ENCODE measurements around the gene SMURF2.

Gene SMURF2

DNA sequence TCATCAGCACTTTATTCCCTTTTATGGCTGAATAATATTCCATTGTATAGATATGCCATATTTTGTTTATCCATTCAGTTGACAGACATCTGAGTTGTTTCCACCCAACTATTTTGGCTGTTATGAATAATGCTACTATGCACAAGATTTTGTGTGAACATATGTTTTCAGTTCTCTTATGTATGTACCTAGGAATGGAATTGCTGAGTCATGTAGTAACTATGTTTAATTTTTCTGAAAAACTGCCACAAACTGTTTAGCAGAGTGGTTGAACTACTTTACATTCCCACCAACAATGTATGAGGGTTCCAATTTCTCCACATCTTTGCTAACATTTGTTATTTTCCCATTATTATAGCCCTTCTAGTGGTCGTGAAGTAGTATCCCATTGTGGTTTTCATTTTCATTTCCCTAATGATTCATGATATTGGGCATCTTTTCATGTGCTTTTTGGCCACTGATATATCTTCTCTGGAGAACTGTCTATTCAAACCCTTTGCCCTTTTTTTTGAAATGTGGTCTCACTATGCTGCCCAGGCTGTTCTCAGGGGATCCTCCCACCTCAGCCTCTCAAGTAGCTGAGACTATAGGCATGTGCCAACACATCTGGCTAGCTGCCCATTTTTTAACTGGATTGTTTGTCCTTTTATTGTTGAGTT is 26.3 kb downstream of the SMURF2 start:
- no peak overlapping the region for H3K4me3 ChIP-seq (ENCODE audit: low read depth, low read length)
- no peak overlapping the region for H3K27ac ChIP-seq
- no peak overlapping the region for H3K9ac ChIP-seq
- H3K4me2 ChIP-seq (ENCODE audit: low read length): no peak overlapping the region
- peaks cover 71% of the 10 kb centered on the region for H3K79me2 ChIP-seq
- no peaks in the 10 kb centered on the region for H3K27me3 ChIP-seq (ENCODE audit: control insufficient read depth, insufficient read depth, low read length)
- H3K36me3 ChIP-seq (ENCODE audit: control insufficient read depth, insufficient read depth, low read length): no peaks in the 10 kb centered on the region
- TF ChIP-seq, protein P1, sequence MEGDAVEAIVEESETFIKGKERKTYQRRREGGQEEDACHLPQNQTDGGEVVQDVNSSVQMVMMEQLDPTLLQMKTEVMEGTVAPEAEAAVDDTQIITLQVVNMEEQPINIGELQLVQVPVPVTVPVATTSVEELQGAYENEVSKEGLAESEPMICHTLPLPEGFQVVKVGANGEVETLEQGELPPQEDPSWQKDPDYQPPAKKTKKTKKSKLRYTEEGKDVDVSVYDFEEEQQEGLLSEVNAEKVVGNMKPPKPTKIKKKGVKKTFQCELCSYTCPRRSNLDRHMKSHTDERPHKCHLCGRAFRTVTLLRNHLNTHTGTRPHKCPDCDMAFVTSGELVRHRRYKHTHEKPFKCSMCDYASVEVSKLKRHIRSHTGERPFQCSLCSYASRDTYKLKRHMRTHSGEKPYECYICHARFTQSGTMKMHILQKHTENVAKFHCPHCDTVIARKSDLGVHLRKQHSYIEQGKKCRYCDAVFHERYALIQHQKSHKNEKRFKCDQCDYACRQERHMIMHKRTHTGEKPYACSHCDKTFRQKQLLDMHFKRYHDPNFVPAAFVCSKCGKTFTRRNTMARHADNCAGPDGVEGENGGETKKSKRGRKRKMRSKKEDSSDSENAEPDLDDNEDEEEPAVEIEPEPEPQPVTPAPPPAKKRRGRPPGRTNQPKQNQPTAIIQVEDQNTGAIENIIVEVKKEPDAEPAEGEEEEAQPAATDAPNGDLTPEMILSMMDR (IDR thresholded peaks at IDR 0.05): no peak
- H2AFZ ChIP-seq: no peak overlapping the region
- no peaks in the 10 kb centered on the region for H3K4me1 ChIP-seq
- H3K9me3 ChIP-seq (ENCODE audit: control insufficient read depth, low read length): no peaks in the 10 kb centered on the region

DNA sequence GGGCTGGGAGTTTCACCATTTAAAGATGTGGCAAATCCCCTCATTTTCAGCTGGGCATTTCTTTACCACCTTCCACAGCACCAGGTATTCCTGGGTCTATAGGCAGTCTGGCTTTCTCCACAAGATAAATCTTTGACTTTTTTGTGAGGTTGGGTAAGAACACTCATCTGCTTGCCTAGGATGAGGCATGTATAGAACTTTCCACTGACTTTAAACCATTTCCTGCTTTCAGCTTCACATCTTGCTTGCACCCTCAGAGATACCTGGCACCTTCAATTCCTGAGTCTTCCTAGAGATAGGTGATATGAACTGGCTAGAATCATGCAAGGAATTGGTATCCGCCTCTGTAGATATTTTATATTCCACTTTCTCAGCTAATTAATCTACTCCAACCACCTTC is 27.9 kb downstream of the SMURF2 start:
- H3K4me1 ChIP-seq: no peaks in the 10 kb centered on the region
- TF ChIP-seq, protein P1 (IDR thresholded peaks at IDR 0.05): no peak

DNA sequence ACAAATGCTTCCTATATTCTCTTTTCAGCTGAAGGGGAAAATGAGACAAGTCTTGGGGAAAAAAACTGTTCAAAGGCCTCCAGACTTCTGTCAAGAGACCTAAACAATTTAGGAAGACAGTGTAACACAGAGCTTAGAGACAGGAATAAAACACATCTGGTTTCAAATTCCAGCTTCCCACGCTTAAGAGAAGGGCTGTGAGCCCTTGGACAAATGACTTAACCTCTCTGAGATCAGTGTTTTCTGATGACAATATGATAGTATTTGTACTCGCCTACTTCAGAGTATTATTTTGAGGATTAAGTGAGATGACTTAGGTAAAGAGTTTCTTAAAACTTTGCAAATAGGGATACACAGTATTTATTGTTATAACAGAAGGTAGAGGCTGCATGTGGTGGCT is 29.5 kb downstream of the SMURF2 start:
- H3K79me2 ChIP-seq: peaks cover 76% of the 10 kb centered on the region
- no peaks in the 10 kb centered on the region for H3K27me3 ChIP-seq (ENCODE audit: control insufficient read depth, insufficient read depth, low read length)
- no peak overlapping the region for H3K4me2 ChIP-seq (ENCODE audit: low read length)
- H3K9me3 ChIP-seq (ENCODE audit: control insufficient read depth, low read length): no peaks in the 10 kb centered on the region
- no peak overlapping the region for H3K4me3 ChIP-seq (ENCODE audit: low read depth, low read length)
- H2AFZ ChIP-seq: no peak overlapping the region
- TF ChIP-seq, protein P1 (IDR thresholded peaks at IDR 0.05): no peak
- H3K9ac ChIP-seq: no peak overlapping the region
- no peak overlapping the region for H3K27ac ChIP-seq
- H3K36me3 ChIP-seq (ENCODE audit: control insufficient read depth, insufficient read depth, low read length): no peaks in the 10 kb centered on the region
- H3K4me1 ChIP-seq: no peaks in the 10 kb centered on the region

More for the DNA sequence above, 27.9 kb downstream of the SMURF2 start:
- Histone ChIP-seq H3K9me3 (ENCODE audit: control insufficient read depth, low read length) (no peaks in the 10 kb centered on the region), H3K4me3 (ENCODE audit: low read depth, low read length) (no peak overlapping the region), H3K4me2 (ENCODE audit: low read length) (no peak overlapping the region), H3K79me2 (peaks cover 76% of the 10 kb centered on the region), H3K27ac (no peak overlapping the region), H2AFZ (no peak overlapping the region), H3K36me3 (ENCODE audit: control insufficient read depth, insufficient read depth, low read length) (no peaks in the 10 kb centered on the region), H3K27me3 (ENCODE audit: control insufficient read depth, insufficient read depth, low read length) (no peaks in the 10 kb centered on the region), H3K9ac (no peak overlapping the region)

DNA sequence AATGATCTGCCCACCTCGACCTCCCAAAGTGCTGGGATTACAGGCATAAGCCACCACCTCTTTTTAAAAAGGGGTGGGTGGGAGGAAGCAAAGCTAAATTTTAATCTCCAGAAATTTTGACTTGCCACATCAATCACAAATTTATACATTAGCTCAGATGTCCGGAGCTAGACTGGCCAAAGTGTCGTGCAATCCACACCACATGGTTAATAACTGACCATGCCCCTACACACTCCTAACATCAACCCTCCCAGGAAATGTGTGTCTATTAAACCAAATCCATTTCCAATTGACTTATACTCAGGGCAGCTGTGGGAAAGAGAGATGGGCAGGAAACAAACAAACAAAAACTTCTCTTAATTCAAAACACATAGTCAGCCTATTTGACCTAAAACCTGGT is 29.9 kb downstream of the SMURF2 start:
- Histone ChIP-seq H3K27me3 (ENCODE audit: control insufficient read depth, insufficient read depth, low read length) (no peaks in the 10 kb centered on the region), H3K9ac (no peak overlapping the region), H3K79me2 (peaks cover 76% of the 10 kb centered on the region), H3K27ac (no peak overlapping the region), H3K36me3 (ENCODE audit: control insufficient read depth, insufficient read depth, low read length) (no peaks in the 10 kb centered on the region), H3K9me3 (ENCODE audit: control insufficient read depth, low read length) (no peaks in the 10 kb centered on the region), H2AFZ (no peak overlapping the region), H3K4me2 (ENCODE audit: low read length) (no peak overlapping the region), H3K4me1 (no peaks in the 10 kb centered on the region), H3K4me3 (ENCODE audit: low read depth, low read length) (no peak overlapping the region)
- TF ChIP-seq, protein P1 (IDR thresholded peaks at IDR 0.05): no peak

Data from parathyroid adenoma (tissue), 2 donors.